Sigmoid colon (tissue), 7 donors: ENCODE data around the gene PLCB1. TPM values are rescaled to one million over a fixed set of nuclear protein-coding genes. Genes with fewer than 3 reads are reported as not detected.

ENCODE experiments used
- DNase-seq: peaks from one replicate; pipeline ENCODE4 v3.0.0-alpha.2; 2019
- H3K27ac ChIP-seq, 4 donors: fragments of 200-600 bp; sonication (generic); one replicate each; pipeline ENCODE4 v1.5.1; 2016 to 2019; ENCODE audit warnings: mild to moderate bottlenecking in 1 of 4
- H3K27me3 ChIP-seq, 3 donors: fragments of 200-600 bp; sonication (generic); one replicate each; pipeline ENCODE4 v1.5.1; 2019; ENCODE audit warnings: mild to moderate bottlenecking in 1 of 3
- H3K36me3 ChIP-seq, 4 donors: fragments of 200-600 bp; sonication (generic); one replicate each; pipeline ENCODE4 v1.5.1; 2016 to 2019
- H3K4me1 ChIP-seq, 4 donors: fragments of 200-600 bp; sonication (generic); one replicate each; pipeline ENCODE4 v1.5.1; 2017 to 2019
- H3K4me3 ChIP-seq, 4 donors: fragments of 200-600 bp; sonication (generic); one replicate each; pipeline ENCODE4 v1.5.1; 2017 to 2019; ENCODE audit warnings: mild to moderate bottlenecking in 2 of 4, moderate library complexity in 1 of 4
- H3K9me3 ChIP-seq, 4 donors: fragments of 200-600 bp in 3 of 4; sonication (generic) in 3 of 4; one replicate each; pipeline versions ENCODE4 v1.5.1 to v1.6.1; 2013 to 2019
- CTCF ChIP-seq, 4 experiments: fragments of 450-650 bp in 3 of 4; fragments of 200-600 bp in 1 of 4; IDR thresholded peaks; one replicate each; pipeline ENCODE4 v1.5.1; 2016 to 2019; ENCODE audit warnings: antibody characterized with exemption in 4 of 4, mild to moderate bottlenecking in 3 of 4, moderate library complexity in 2 of 4
- EP300 ChIP-seq, 4 donors: sonication (generic); formaldehyde crosslinking; IDR thresholded peaks; one replicate each; pipeline ENCODE4 v1.6.1; 2017; ENCODE audit warnings: antibody characterized with exemption in 4 of 4
- POLR2A ChIP-seq, 2 donors: fragments of 450-650 bp; IDR thresholded peaks; one replicate each; pipeline ENCODE4 v1.6.1; 2016; ENCODE audit warnings: antibody characterized with exemption in 2 of 2, mild to moderate bottlenecking in 2 of 2, moderate library complexity in 2 of 2
- POLR2AphosphoS5 ChIP-seq, 4 donors: sonication (generic); formaldehyde crosslinking; IDR thresholded peaks; one replicate each; pipeline ENCODE4 v1.6.1; 2017; ENCODE audit warnings: antibody characterized with exemption in 4 of 4
- WGBS, 2 donors: extraction: QIAGEN DNeasy Blood & Tissue Kit; methylation state at CpG; one replicate each; pipeline ENCODE4 v1.1.7; 2013; 5-methylcytosine and 5-hydroxymethylcytosine counted together
- intact Hi-C: fragments of 100-400 bp; cut with DNase I; formaldehyde crosslinking; loops from one replicate; pipeline ENCODE4 v1.15.1; 2023
- polyA plus RNA-seq, 3 donors: library from polyadenylated mRNA; stranded (reverse); fragments of 200-250 nt; gene quantifications; one replicate each; pipeline ENCODE4 v1.2.3, GENCODE V29; 2013
- total RNA-seq, 4 donors: library from RNA; depleted of rRNA; stranded (reverse); fragments of >200 nt; gene quantifications; one replicate each; pipeline ENCODE4 v1.1.0, GENCODE V29; 2016
- donor health status: healthy with polysubstance abuse.
- donor health status: Bipolar disorder and iron deficiency.
- donor health status: healthy.

Gene PLCB1
- total and polyA plus RNA-seq, 7 donors: 0.92 to 117 (median 86.7) TPM

- 74 to 80% methylated on average over 5 of the region's 5 CpGs for WGBS, 2 donors
- H3K27ac ChIP-seq: no peak overlapping the region
- no peaks in the 10 kb centered on the region for H3K27me3 ChIP-seq
- DNase-seq: no peak
- no peaks in the 10 kb centered on the region for H3K9me3 ChIP-seq
- H3K36me3 ChIP-seq: no peaks in the 10 kb centered on the region
- intact Hi-C loops: loop anchor here (10.0 kb wide), 1 partner anchor 389 kb away; the partner anchor contains the start of gene PLCB1
- H3K4me1 ChIP-seq: peaks cover 0 to 19% (median 6%) of the 10 kb centered on the region in 4 donors
- no peak overlapping the region for H3K4me3 ChIP-seq
- TF ChIP-seq CTCF (IDR thresholded peaks at IDR 0.05): no peak
- no peak for TF ChIP-seq EP300 (IDR thresholded peaks at IDR 0.05)
- TF ChIP-seq POLR2AphosphoS5 (IDR thresholded peaks at IDR 0.05): no peak
- no peak for TF ChIP-seq POLR2A (IDR thresholded peaks at IDR 0.05)
These were observed 391.6 kb downstream of the PLCB1 start for GRCh38 chr20:8523684-8524083.

GRCh38 chr20:8524101-8525016 lies 392.3 kb downstream of the PLCB1 start:
- WGBS, 2 donors: 56 to 64% methylated on average over 5 of the region's 5 CpGs
- H3K27me3 ChIP-seq: no peaks in the 10 kb centered on the region
- intact Hi-C loops: loop anchor here (10.0 kb wide), 1 partner anchor 390 kb away; the partner anchor contains the start of gene PLCB1
- H3K36me3 ChIP-seq: no peaks in the 10 kb centered on the region
- no peak overlapping the region for H3K27ac ChIP-seq
- H3K4me3 ChIP-seq: no peak overlapping the region
- peaks cover 0 to 19% (median 6%) of the 10 kb centered on the region in 4 donors for H3K4me1 ChIP-seq
- no peaks in the 10 kb centered on the region for H3K9me3 ChIP-seq
- TF ChIP-seq POLR2AphosphoS5 (IDR thresholded peaks at IDR 0.05) (no peak), EP300 (IDR thresholded peaks at IDR 0.05) (no peak), POLR2A (IDR thresholded peaks at IDR 0.05) (no peak), CTCF (IDR thresholded peaks at IDR 0.05) (no peak)
- no peak for DNase-seq

DNA sequence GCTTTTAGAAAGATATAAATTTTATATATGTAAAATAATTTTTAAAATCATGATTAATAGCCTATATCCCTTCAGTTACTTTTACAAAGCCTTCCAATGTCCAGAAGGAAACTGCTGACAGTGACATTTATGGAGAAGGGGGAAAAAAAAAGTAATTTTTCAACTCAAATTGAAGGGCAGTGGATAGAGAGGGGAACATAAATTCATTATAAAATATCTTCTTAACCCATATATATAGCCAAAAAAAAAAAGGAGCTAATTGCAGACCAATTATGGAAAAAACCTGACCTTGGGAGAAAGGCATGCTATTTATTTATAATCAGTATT lies 392.9 kb downstream of the PLCB1 start:
- intact Hi-C loops: loop anchor here (10.0 kb wide), 1 partner anchor 390 kb away; the partner anchor contains the start of gene PLCB1

DNA sequence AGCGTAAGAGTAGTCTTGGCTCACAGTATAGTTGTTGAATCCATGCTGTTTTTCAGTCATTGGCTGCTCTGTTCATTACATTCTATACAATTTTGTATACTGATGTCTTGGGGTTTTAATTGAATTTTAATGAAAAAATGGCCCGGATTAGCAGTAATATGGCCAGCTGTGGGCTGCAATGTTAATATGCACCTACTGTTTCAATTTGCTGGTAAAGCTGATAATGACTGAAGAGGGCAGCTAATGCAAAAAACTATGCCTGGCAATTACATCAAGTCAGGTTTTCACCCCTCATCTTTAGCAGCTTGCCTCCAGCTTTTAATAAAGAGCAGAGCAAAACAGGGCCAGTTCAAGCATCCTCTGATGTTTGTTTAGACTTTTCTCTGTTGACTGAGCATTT lies 394.5 kb downstream of the PLCB1 start:
- intact Hi-C loops: loop anchor here (10.0 kb wide), 1 partner anchor 392 kb away; the partner anchor contains the start of gene PLCB1
- no peaks in the 10 kb centered on the region for H3K36me3 ChIP-seq
- no peak for TF ChIP-seq POLR2AphosphoS5 (IDR thresholded peaks at IDR 0.05)
- TF ChIP-seq CTCF (IDR thresholded peaks at IDR 0.05): no peak
- TF ChIP-seq EP300 (IDR thresholded peaks at IDR 0.05): no peak
- no peak for TF ChIP-seq POLR2A (IDR thresholded peaks at IDR 0.05)
- H3K27ac ChIP-seq: no peak overlapping the region
- no peak overlapping the region for H3K4me3 ChIP-seq
- peaks cover 0 to 26% (median 9%) of the 10 kb centered on the region in 4 donors for H3K4me1 ChIP-seq
- H3K9me3 ChIP-seq: no peaks in the 10 kb centered on the region
- WGBS, 2 donors: 92 to 94% methylated on average over 2 of the region's 2 CpGs
- no peak for DNase-seq
- H3K27me3 ChIP-seq: no peaks in the 10 kb centered on the region

More for the DNA sequence above, 392.9 kb downstream of the PLCB1 start:
- no peak overlapping the region for H3K4me3 ChIP-seq
- no peak for DNase-seq
- peaks cover 0 to 25% (median 8%) of the 10 kb centered on the region in 4 donors for H3K4me1 ChIP-seq
- no peak for TF ChIP-seq POLR2A (IDR thresholded peaks at IDR 0.05)
- TF ChIP-seq EP300 (IDR thresholded peaks at IDR 0.05): no peak
- H3K27ac ChIP-seq: no peak overlapping the region
- no peaks in the 10 kb centered on the region for H3K9me3 ChIP-seq
- no peaks in the 10 kb centered on the region for H3K27me3 ChIP-seq
- H3K36me3 ChIP-seq: no peaks in the 10 kb centered on the region

DNA sequence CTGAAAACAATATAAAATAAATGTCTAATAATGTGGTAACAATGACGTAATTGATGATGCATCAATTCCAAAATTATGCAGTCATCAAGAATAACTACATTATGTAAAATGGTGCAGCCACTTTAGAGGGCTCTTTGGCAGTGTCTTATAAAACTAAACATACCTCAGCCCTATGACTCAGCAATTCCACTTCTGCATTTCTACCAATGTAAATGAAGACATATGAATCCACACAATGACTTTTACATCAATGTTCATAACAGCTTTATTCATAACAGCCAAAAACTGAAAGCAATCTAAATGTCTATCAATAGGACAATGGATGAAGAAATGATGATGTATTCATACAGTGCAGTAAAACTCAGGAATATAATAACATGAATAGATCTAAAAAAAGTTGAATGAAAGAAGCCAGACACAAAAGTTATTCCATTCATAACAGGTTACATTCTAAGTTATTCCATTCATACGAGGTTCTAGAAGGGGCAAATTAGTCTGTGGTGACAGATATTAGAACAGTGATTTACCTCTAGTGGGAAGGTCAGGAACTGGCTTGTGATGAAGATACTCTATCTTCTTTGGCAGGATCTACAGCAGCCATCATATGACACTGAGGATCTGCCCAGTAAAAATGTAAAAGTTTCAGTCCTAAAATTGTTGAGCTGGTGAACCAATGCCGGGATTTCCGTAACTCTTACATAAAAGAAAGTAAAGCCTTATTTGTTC lies 396.1 kb downstream of the PLCB1 start:
- no peaks in the 10 kb centered on the region for H3K27me3 ChIP-seq
- H3K4me3 ChIP-seq: no peak overlapping the region
- no peak for DNase-seq
- H3K4me1 ChIP-seq: peaks cover 0 to 26% (median 9%) of the 10 kb centered on the region in 4 donors
- intact Hi-C loops: loop anchor here (10.0 kb wide), 1 partner anchor 393 kb away; the partner anchor contains the start of gene PLCB1
- no peaks in the 10 kb centered on the region for H3K36me3 ChIP-seq
- no peaks in the 10 kb centered on the region for H3K9me3 ChIP-seq
- 66 to 75% methylated on average over 4 of the region's 4 CpGs for WGBS, 2 donors
- H3K27ac ChIP-seq: no peak overlapping the region
- no peak for TF ChIP-seq CTCF (IDR thresholded peaks at IDR 0.05)
- TF ChIP-seq POLR2AphosphoS5 (IDR thresholded peaks at IDR 0.05): peak in 1 of 4 donors; percentile 40
